ENCODE data around the gene PNLIPRP2. TPM values are rescaled to one million over a fixed set of nuclear protein-coding genes. Genes with fewer than 3 reads are reported as not detected.

Gene PNLIPRP2
- total and polyA plus RNA-seq, 5 experiments from 2014 or later = not detected

DNA sequence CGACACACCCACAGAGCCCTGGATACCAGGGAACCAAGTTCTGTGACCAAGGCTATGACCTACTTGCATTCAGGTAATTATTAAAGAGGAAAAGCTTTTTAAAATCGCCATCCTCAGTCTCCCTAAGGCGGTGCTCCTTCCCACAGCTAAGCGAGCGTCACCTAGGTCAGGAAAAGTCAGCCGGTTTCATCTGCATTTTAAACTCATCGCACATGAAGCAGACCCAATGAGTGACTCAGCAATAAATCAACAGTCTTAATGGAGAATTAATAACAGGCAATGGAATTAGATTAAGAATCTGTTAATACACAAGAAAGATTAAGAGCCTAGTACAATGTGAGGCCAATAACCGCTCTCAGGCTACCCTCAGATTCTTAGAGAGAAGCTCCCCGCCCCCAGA lies 62.4 kb downstream of the PNLIPRP2 start:
- Mint-ChIP-seq H3K27ac (peak overlapping the region in 1 of 10 donors; percentile 63), H3K9me3 (no peaks in the 10 kb centered on the region), H3K27me3 (peaks cover 6 to 67% (median 45%) of the 10 kb centered on the region in 5 donors), H3K4me3 (no peak overlapping the region), H3K4me1 (peaks cover 0 to 2% (median 2%) of the 10 kb centered on the region in 4 donors), H3K36me3 (no peaks in the 10 kb centered on the region)
- POLR2A ChIA-PET = no interaction called here
- no peak for ATAC-seq
- no peak for DNase-seq

GRCh38 chr10:116683821-116684220 lies 63.1 kb downstream of the PNLIPRP2 start:
- Mint-ChIP-seq H3K36me3 (no peaks in the 10 kb centered on the region), H3K27ac (peak overlapping the region in 2 of 10 donors; percentile 18 to 63), H3K4me3 (no peak overlapping the region), H3K4me1 (peaks cover 0 to 2% (median 2%) of the 10 kb centered on the region in 4 donors), H3K27me3 (peaks cover 8 to 74% (median 45%) of the 10 kb centered on the region in 5 donors), H3K9me3 (no peaks in the 10 kb centered on the region)
- POLR2A ChIA-PET = no interaction called here
- DNase-seq (no peak), ATAC-seq (no peak)

- no peaks in the 10 kb centered on the region for H3K9me3 Mint-ChIP-seq
- POLR2A ChIA-PET = no interaction called here
- no peaks in the 10 kb centered on the region for H3K36me3 Mint-ChIP-seq
- H3K27ac Mint-ChIP-seq = peak overlapping the region in 1 of 10 donors; percentile 54
- no peak overlapping the region for H3K4me3 Mint-ChIP-seq
- peaks cover 0 to 2% (median 2%) of the 10 kb centered on the region in 4 donors for H3K4me1 Mint-ChIP-seq
- DNase-seq (no peak), ATAC-seq (no peak)
- H3K27me3 Mint-ChIP-seq = peaks cover 8 to 83% (median 52%) of the 10 kb centered on the region in 5 donors
These were observed 64.0 kb downstream of the PNLIPRP2 start for GRCh38 chr10:116684781-116685180.

DNA sequence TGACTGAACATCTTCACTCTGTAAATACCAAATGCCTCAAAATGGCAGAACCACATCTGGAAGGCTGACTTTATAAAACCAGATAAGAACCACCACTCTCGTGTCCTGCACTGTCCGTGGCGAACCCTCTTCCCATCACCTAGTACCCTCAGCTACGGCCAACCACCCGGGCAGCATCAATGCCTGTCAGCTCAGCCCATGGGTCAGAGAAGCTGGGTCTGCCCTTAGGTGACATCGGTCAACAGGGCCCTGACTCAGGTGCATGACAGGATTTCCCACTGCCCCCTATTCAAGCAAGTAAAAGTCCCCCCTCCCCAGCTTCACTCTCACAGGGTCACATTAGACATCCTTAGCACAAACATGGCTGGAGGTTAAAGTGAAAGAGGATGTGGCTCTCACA lies 65.1 kb downstream of the PNLIPRP2 start:
- no peak overlapping the region for H3K27ac Mint-ChIP-seq
- H3K9me3 Mint-ChIP-seq = no peaks in the 10 kb centered on the region
- no peaks in the 10 kb centered on the region for H3K36me3 Mint-ChIP-seq
- peaks cover 9 to 93% (median 57%) of the 10 kb centered on the region in 5 donors for H3K27me3 Mint-ChIP-seq
- no peak for ATAC-seq
- POLR2A ChIA-PET = no interaction called here
- DNase-seq = no peak
- no peak overlapping the region for H3K4me3 Mint-ChIP-seq
- peaks cover 0 to 2% (median 2%) of the 10 kb centered on the region in 4 donors for H3K4me1 Mint-ChIP-seq

DNA sequence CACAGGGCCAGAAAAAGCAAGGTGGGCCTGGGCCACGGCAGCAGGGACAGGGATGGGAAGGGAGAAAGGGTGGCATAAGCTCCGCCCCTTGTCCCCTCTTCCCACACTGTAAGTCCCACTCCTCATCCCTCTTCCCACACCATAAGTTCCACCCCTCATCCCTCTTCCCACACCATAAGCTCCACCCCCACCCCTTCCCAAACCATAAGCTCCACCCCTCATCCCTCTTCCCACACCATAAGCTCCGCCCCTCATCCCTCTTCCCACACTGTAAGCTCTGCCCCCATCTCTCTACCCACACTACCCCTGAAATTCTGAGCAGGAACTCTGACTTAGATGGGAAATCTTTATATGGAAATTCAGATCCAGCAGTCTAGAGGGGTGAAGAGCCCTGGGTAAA lies 65.9 kb downstream of the PNLIPRP2 start:
- Mint-ChIP-seq H3K27ac (peak overlapping the region in 1 of 10 donors; percentile 54), H3K9me3 (no peaks in the 10 kb centered on the region), H3K4me1 (peaks cover 0 to 2% (median 2%) of the 10 kb centered on the region in 4 donors), H3K36me3 (no peaks in the 10 kb centered on the region), H3K4me3 (no peak overlapping the region), H3K27me3 (peaks cover 13 to 92% (median 59%) of the 10 kb centered on the region in 5 donors)
- ATAC-seq = no peak
- POLR2A ChIA-PET = interaction anchor here (0.6 kb wide), 1 partner anchor 88 kb away, joined by 3 read pairs; no protein-coding TSS in a partner anchor
- no peak for DNase-seq

GRCh38 chr10:116687633-116688032 lies 66.9 kb downstream of the PNLIPRP2 start:
- Mint-ChIP-seq H3K4me1 (peaks cover 0 to 2% (median 0%) of the 10 kb centered on the region in 4 donors), H3K9me3 (no peaks in the 10 kb centered on the region), H3K4me3 (no peak overlapping the region), H3K27me3 (peaks cover 13 to 91% (median 61%) of the 10 kb centered on the region in 5 donors), H3K36me3 (no peaks in the 10 kb centered on the region), H3K27ac (no peak overlapping the region)
- DNase-seq = no peak
- POLR2A ChIA-PET = no interaction called here
- ATAC-seq = no peak

DNA sequence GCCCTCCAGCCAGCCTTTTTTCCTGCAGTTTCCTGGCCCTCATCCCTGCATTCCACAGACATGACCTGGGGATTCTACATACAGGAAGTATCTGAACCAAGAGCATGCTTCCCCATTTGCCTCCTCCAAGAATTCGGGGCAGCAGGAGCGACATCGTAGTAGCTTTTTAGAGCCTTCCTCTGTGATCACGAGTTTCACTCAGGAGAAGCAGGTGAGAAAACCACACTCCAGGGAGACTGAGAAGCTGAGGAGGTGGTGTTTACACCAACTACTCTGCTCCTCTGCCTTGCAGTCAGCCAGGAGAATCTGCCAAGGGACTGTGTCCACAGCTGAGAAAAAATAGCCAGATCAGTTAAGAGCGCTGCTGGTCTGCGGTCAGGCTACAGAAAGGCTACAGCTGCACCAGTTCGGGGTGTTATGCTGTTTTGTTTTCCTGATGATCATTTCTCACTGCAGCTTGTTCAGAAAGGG lies 67.5 kb downstream of the PNLIPRP2 start:
- H3K4me1 Mint-ChIP-seq = peaks cover 0 to 2% (median 0%) of the 10 kb centered on the region in 4 donors
- no peak overlapping the region for H3K4me3 Mint-ChIP-seq
- H3K27ac Mint-ChIP-seq = no peak overlapping the region
- no peaks in the 10 kb centered on the region for H3K36me3 Mint-ChIP-seq
- ATAC-seq (no peak), DNase-seq (no peak)
- POLR2A ChIA-PET = no interaction called here
- no peaks in the 10 kb centered on the region for H3K9me3 Mint-ChIP-seq
- H3K27me3 Mint-ChIP-seq = peaks cover 13 to 88% (median 58%) of the 10 kb centered on the region in 5 donors

GRCh38 chr10:116688741-116689495 lies 68.2 kb downstream of the PNLIPRP2 start:
- ATAC-seq = no peak
- Mint-ChIP-seq H3K27me3 (peaks cover 13 to 85% (median 55%) of the 10 kb centered on the region in 5 donors), H3K36me3 (no peaks in the 10 kb centered on the region), H3K4me3 (no peak overlapping the region), H3K4me1 (peaks cover 0 to 2% (median 0%) of the 10 kb centered on the region in 4 donors), H3K9me3 (no peaks in the 10 kb centered on the region), H3K27ac (peak overlapping the region in 2 of 10 donors; percentile 28 to 71)
- POLR2A ChIA-PET = no interaction called here
- no peak for DNase-seq

DNA sequence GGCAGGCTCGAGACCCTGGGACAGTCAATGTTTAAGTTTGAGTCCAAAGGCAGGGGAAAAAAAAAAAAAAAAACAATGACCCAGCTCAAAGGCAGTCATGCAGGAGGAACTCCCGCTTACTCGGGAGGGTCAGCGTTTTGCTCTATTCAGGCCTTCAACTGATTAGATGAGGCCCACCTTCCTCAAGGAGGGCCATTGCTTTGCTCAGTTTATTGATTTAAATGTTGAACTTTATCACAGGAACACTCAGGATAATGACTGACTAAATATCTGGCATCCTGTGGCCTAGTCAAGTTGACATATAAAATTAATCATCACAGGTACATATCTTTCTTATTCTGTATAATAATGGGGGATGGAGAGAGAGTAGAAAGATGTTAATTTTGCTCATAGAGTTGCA lies 69.0 kb downstream of the PNLIPRP2 start:
- Mint-ChIP-seq H3K9me3 (no peaks in the 10 kb centered on the region), H3K4me1 (peaks cover 0 to 2% (median 0%) of the 10 kb centered on the region in 4 donors), H3K27me3 (peaks cover 13 to 92% (median 56%) of the 10 kb centered on the region in 5 donors), H3K4me3 (no peak overlapping the region), H3K27ac (no peak overlapping the region), H3K36me3 (no peaks in the 10 kb centered on the region)
- POLR2A ChIA-PET = no interaction called here
- DNase-seq (no peak), ATAC-seq (no peak)

DNA sequence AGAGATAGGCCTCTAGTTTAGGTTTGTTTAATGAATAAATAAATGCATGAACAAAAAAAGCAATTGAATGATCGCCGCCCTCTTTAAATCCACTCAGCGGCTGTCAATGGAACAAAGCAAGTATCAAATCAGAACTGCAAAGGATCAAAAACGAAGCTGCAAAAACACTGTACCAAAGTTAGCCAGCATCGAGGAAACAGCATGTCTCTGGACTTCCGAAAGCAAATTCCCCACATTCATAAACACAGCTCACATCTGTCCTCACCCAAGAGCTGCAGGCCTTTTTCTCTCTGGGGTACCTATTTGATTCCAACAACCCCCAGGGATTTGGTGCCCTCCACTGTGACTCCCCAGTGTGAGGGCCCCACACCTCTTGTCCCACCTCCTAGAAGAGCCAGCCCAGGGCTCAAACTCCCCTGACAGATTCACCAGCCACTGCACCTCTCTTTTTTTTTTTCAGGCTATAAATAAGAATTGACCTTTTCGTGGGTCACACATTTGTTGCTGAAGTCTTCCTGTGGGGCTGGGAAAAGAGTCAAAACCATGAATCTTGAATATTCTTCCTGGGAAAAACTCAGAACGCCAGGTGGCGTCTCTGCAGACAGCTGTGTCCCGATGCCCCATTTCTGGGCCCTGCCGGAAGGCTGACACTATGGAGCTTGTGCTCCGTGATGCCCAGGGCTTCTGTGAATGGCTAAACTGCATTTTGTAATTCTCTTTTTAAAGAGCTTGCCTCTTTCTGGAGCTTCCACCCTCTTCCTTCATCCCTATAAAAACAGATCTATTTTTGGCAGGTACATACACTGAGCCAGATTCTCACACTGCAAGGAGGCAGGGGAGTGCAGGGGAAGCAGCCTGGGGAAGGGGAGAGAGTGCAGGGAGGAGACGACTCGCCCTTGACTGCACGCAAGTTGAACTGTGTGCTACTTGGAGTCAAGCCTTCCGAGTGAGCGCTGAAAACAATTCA lies 69.9 kb downstream of the PNLIPRP2 start:
- no peaks in the 10 kb centered on the region for H3K9me3 Mint-ChIP-seq
- DNase-seq (no peak), ATAC-seq (no peak)
- H3K36me3 Mint-ChIP-seq = no peaks in the 10 kb centered on the region
- POLR2A ChIA-PET = no interaction called here
- no peak overlapping the region for H3K4me3 Mint-ChIP-seq
- peaks cover 0 to 4% (median 0%) of the 10 kb centered on the region in 4 donors for H3K4me1 Mint-ChIP-seq
- no peak overlapping the region for H3K27ac Mint-ChIP-seq
- peaks cover 11 to 92% (median 54%) of the 10 kb centered on the region in 5 donors for H3K27me3 Mint-ChIP-seq

GRCh38 chr10:116691635-116692034 lies 70.9 kb downstream of the PNLIPRP2 start:
- peaks cover 0 to 4% (median 0%) of the 10 kb centered on the region in 9 donors for H3K9me3 Mint-ChIP-seq
- no peak overlapping the region for H3K27ac Mint-ChIP-seq
- no peaks in the 10 kb centered on the region for H3K36me3 Mint-ChIP-seq
- H3K4me3 Mint-ChIP-seq = no peak overlapping the region
- DNase-seq (no peak), ATAC-seq (no peak)
- peaks cover 0 to 4% (median 0%) of the 10 kb centered on the region in 4 donors for H3K4me1 Mint-ChIP-seq
- H3K27me3 Mint-ChIP-seq = peaks cover 14 to 89% (median 51%) of the 10 kb centered on the region in 5 donors
- POLR2A ChIA-PET = no interaction called here

DNA sequence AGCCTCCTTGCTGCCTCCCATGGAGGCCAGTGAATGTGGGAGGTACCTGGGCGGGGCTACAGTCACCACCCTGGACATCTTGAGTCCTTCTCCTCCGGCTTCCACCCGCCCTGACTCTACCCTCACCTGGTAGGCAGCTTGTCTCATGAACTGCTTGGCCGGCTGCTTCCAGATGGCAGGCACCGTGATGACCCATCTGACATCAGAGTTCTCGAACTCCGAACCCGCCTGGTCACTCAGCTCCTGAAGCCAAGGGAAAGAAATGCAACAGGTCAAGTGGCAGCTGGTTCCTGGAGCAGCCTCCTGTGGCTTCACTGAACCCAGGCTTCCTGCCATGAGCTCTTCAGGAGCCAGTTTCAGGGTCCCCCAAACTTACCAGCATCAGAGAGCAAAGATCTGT lies 71.5 kb downstream of the PNLIPRP2 start:
- Mint-ChIP-seq H3K9me3 (peaks cover 0 to 4% (median 0%) of the 10 kb centered on the region in 9 donors), H3K36me3 (no peaks in the 10 kb centered on the region), H3K4me3 (no peak overlapping the region), H3K4me1 (peaks cover 0 to 4% (median 0%) of the 10 kb centered on the region in 4 donors), H3K27ac (no peak overlapping the region), H3K27me3 (peaks cover 19 to 89% (median 52%) of the 10 kb centered on the region in 5 donors)
- no peak for DNase-seq
- POLR2A ChIA-PET = no interaction called here
- no peak for ATAC-seq
